Measurements from ENCODE around the gene MAN1A1.

MAN1A1 gene

DNA sequence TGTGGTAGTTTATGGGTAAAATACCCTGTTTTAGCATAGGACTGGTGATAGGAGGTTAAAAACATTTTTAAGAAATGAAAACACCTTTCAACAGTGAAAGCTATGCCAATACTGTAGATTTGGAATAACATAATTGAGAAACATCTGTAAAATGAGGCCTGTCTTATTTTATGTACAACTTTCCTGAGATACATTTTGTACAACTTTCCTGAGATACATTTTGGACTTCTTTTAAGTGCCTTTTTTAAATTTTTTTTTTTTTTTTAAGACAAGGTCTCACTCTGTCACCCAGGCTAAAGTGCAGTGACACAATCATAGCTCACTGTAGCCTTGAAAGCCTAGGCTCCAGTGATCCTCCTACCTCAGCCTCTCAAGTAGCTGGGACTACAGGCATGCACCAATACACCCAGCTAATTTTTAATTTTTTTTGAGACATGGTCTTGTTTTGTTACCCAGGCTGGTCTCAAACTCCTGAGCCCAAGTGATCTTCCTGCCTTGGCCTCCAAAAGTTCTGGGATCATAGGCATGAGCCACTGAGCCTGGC lies 84.6 kb downstream of the MAN1A1 start:
- no peak for DNase-seq

DNA sequence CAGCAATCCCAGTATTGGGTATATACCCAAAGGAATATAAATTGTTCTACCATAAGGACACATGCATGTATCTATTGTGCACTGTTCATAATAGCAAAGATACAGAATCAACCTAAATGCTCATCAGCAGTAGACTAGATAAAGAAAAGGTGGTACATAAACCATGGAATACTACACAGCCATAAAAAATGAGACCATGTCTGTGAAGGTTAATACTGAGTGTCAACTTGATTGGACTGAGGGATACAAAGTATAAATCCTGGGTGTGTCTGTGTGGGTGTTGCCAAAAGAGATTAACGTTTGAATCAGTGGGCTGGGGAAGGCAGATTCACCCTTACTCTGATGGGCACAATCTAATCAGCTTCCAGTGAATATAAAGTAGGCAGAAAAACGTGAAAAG lies 86.9 kb downstream of the MAN1A1 start:
- DNase-seq, result no peak

DNA sequence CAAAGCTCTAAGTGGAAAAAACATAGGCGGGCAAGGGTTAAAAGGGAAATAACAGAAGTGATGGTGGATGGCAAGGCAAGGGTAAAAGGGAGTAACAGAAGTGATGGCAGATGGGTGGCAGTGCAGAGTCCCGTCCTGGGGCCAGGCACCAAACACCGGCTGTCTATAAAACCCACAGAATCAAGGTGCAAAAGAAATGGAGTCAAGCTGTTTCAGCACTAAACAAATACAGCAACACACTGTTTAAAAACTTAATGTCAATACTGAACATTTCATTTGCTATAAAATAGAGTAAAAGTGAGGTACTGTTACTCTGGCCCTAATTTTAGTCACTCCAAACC lies 87.6 kb downstream of the MAN1A1 start:
- DNase-seq, result no peak

DNA sequence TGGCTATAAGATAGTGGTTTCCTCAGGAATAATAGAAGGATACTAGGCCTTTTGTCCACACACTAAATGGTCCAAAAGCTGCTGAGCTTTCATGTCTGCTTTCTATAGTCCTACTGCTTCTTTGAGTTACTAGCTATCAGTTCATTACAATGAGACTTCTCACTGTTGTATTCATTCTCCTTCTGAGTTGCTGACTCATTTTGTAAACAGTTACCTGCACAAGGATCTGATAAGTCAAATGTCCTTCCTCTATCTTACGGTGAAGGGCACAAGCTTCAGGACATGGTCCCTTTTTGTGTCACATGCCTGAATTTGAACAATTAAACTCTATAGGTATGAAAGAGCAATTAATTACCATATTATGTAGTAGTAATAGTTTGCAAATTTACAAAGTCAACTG lies 90.5 kb downstream of the MAN1A1 start:
- no peak for DNase-seq

DNA sequence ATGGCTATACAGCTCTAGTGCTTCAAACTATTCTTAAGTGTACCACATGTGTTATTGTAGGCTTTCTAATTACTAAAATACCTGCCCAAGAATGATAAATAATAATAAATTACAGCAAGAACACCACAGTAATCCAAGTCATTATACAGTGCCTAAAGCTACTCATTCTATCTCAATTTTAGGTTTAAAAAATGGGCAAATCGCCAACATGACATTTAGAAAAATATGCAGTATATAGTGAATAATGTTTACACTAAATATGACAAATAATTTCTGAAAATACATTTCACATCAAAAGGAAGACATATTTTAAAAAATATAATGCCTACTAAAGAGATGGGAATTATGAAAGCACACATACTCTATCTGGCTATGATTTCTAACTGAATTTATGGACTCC lies 91.8 kb downstream of the MAN1A1 start:
- no peak for DNase-seq

DNA sequence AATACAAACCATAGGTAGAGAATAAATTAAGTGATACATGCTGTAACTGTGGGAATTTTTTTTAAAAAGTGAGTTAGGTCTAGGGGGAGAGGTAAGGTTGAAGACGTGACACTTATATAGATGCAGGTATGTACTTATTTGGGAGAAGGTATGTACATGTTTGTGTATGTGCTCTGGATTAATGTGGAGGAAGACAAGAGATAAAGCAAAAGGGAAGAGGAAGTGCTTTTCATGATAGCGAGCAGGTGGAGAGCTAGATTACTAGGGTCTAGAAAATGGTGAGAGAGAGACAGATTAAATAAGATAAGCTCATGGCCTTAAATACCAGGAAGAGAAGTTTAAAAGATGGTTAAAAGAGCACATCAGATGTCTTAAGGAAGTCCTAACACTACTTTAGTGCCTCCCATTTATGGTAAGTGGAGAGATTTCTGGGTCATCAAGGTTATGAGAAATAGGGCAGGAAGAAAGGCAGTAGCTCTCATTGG lies 92.5 kb downstream of the MAN1A1 start:
- DNase-seq, result no peak

DNA sequence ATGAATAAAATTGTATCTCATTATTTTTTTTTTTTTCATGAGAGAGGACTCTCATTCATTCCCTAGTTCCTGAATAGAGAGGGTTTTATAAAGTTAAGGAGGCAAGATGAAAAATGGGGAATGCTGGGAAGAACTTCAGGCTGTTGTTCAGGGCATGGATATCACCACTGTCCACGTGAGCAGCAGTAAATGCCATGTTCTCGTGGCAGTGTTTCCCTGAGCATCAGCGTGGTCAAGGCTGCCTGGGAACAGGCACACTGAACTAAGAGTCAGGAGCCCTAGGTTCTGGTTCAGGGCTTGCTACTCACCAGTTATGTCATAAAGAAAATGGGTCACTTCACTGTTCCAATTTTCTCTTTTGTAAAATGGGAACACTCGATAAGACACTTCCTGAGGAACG lies 93.2 kb downstream of the MAN1A1 start:
- no peak for DNase-seq

DNA sequence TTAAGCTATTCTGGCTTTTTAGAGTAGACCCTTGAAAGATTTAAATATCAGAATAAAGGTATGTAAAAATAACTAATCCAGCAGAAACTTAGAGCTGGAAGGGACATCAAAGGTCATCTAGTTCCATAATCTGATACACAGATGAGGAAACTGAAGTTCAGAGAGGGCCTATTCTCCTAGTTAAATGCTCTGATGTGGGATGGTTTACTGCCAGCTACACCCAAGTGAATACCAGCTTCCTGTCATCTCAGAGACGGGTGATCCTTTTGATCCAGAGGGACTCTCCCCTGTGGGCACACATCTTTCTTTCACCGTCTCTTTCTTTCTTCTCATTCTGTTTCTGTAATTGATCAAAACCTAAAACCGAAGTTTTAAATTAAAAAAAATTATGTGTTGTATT lies 94.1 kb downstream of the MAN1A1 start:
- no peak for DNase-seq

DNA sequence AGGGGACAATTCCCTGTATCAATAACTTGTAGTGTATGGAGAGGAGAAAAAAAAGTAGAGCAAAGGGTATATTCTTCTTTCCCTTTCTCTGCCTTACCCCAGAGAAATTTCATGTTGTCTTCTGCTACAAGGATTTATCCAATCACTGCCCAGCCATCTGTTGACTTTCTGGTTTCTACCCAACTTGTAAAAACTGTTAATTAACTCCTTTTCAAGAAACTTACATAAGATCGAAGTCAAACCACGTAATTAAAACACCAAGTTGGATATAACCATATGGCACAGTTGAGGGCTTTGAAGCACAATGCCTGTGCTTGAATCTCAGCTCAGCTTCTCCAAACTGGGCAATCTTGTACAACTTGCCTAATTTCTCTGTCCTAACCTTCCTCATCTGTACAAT lies 99.5 kb downstream of the MAN1A1 start:
- no peak for DNase-seq

DNA sequence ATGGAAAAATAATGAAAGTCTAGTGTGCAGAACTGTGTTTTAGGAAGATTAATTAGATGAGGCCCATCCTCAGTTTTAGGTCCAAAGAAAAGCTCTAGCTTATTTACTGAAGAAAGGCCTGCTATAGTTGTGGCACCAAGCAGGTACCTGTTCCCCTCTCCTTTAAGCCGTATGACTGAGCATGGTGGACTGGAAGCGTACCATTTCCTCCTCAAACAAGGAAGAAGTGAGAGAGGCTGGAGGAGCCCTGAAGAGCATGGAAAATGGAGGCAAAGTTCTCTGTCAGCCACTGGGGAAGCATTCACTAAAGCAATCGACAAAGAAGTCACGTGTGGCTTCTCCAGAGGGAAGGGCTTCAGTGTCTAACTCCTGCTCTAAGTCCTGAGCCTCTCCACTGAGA lies 100.2 kb downstream of the MAN1A1 start:
- no peak for DNase-seq

DNA sequence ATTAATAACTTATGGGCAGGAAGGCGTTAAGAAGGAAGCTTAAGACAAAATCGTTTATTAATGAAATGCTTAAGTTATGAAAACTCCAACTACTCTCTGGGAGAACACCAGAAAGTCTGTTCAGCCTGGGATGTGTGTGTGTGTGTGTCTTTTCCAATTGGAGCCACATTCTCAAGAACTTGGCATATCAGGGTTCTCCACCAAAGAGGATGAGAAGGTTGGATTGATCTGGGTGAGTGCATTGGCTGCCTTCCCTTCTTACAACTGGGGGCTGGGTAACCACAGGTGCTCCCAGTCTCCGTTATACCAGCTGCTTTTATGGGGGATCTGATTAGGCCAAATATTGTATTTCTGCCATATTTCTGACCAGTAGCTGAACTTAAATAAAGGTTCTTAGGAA lies 102.1 kb downstream of the MAN1A1 start:
- DNase-seq, result no peak

DNA sequence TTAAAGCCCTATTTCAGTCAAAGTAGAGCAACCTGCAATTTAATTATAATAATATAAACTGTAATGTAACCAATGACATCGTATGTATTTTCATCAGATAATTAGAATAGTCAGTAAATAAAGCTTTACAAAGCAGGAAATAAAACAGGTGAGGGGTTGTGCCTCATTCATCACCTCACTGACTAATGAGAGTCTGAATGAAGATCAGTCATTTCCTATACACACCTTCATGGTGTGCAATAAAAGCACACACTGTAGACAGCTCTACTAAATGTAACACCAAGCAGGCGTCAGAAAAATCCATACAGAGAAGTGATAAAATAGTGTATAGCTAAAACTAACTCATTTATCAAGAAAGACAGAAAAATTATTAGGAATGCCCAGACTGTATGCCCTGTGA lies 105.9 kb downstream of the MAN1A1 start:
- DNase-seq, result no peak

DNA sequence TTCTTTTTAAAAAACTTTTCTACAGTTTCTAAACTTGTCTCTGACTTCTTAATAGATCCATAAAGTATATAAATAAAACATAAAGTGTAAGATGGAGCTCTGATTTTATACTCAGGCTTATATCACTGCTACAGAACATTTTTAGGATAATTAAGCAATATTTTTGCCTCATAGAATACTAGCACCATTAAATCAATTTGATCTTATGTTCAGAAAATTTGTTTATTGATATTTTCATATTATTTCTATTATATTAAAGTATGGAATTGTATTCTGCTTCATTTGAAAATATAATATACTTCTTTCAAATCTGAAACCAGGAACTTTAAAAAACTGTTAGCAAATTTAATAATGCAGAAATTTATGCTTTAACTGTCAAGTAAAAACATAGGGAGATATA lies 106.5 kb downstream of the MAN1A1 start:
- DNase-seq, result no peak

DNA sequence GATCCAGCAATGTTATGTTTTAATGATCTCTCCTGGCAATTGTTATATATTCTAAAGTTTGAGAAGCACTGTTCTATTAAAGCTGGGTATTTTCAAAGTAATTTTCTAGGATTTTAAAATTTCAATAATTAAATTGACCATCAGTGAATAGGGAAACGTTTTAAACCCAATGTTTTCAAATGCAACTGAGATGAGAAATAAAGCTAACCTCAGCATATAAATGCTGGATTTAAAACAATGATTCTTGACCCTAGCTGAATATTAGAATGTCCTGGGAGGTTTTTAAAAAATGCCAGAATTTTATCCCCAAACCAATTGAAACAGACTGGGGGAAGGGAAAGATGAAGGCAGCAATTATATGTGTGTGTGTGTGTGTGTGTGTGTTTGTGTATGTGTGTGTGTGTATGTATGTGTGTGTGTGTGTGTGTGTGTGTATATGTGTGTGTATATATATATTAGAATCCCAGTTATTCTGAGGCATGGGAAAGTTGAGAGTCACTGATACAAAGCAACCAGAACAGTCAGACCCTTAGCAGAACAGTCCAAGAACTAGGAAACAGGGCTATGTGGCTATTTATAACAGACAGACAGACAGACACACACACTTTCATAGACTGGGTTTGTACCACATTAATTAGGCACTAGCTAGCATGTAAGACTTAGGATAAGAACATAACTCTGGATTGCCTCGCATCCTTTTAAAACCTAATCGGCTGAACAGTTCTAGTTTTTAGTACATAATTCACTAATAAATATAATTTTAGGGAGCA lies 107.8 kb downstream of the MAN1A1 start:
- DNase-seq, result no peak

DNA sequence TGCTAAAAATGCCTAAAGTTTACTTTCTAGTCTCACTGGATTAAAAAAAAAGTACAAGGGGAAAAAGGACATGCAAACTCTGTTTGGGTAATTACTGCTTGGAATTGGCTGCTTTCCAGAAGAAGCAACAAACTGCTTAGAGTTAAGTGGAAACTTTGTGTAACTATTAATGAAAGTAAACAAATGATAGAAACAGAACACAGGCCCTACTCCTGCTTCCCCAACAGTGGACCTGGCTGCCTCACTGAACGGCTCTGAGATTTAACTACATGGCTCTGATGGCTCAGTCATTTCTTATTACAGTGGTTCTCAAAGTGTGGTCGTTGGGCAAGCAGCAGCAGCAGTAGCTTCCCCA lies 108.5 kb downstream of the MAN1A1 start:
- DNase-seq, result no peak

DNA sequence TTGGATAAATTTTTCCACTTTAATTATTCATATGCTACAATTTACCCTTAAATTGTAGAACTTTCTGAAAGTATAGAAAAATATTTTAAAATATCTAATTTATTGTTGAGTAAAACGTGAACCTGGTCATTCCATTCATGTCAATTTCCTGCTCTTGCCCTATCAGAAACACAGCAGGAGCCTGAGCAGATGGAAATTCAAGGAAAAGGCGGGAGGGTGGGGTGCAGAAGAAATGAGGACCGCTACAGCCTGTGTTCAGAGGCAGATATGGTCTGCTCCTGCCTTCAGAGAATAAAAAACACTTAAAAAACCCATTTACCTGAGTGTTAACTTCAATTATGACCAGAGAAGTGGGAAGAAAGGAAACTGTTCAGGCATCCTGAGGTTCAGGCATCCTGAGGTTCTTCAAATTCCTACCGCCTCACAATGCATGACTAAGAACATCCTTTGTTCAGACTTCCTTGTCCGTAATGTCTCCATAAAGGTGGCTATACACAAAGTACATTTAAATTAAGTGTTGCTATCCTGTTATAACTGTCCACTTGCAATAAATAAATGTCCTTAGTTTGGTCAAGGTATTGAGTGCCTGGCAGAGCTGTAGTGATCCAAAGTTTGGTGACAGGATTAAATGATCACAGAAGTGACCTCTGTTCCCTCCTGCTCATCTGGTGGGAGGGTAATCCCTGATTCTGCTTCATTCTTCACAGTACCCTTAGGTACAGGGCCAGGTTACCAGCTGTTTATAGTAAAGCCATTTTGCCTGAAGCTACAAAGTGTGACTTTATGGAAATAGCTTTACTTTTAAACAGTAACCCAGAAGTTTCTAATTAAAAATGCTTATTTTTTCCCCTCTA lies 109.1 kb downstream of the MAN1A1 start:
- DNase-seq, result no peak

DNA sequence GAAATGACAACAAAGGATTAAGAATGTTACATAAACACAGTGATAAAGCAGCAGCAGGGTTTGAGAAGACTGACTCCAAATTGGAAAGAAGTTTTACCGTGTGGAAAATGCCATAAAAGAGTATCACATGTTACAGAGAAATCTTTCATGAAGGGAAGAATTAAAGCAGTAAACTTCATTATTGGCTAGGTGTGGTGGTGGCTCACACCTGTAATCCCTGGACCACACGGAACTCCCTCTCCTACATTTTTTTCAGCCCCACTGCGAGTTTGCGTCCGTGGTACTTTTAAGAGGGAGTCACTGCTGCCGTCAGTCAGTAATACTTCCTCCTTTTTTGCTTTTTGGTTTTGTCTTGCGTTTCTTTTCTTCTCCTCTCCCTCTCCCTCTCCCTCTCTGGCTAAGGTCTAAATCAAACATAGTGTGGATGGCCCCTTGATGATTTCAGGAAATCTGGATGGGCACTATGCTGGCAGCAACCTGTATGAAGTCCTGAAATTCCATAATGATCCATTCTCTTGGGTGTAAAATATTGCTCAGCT lies 112.3 kb downstream of the MAN1A1 start:
- DNase-seq, result no peak

DNA sequence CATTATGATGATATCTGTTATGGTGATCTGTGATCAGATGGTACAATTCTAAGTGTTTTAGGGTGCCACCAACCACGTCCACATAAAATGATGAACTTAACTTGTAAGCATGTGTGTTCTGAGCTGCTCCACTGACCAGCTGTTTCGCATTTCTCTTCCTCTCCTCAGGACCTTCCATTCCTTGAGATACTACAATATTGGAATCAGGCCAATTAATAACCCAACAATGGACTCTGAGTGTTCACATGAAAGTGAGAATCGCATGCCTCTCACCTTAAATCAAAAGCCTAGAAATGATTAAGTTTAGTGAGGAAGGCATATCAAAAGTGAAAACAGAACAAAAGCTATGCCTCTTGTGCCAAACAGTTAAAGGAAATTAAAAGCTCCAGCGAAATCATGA lies 114.6 kb downstream of the MAN1A1 start:
- DNase-seq, result no peak

DNA sequence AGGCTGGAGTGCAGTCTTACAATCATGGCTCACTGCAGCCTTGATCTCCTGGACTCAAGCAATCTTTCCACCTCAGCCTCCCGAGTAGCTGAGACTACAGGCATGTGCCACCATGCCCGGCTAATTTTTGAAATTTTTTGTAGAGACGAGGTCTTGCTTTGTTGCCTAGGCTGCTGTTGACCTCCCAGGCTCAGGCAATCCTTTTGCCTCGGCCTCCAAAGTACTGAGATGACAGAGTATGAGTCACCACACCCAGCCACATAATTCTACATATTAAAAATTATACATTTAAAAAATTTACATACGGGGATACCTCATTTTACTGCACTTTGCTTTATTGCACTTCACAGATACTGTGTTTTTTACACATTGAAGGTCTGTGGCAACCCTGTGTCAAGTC lies 115.1 kb downstream of the MAN1A1 start:
- no peak for DNase-seq

DNA sequence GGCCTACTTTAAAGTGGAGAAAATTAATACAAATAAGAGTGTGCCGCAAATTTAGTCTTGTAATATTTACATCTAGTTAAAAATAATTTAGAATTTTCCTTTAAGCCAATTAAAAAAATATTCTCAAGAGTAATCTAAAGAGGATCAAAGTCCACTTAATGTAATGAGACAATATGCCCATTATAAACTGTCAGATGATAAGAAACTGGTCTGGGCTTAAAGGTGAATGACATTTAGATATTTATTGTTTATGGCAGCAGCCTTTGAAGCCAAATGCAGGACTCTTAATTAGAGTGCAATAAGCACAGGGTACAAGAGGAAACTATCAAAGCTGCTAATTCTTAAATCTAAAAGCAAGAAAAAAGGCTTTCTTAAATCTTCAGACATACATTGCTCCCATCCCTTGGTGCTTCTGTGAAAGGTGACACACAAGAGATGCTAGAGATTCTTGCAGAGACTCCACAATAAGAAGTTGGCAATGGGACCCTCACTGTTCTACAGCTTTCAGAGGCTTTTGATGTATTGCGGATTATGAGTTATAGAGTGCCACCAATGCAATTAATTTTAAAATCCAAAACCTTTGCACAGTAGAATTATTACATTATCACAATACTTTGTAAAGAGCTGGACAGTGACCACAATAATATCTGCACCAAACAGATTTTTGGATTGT lies 116.1 kb downstream of the MAN1A1 start:
- no peak for DNase-seq

DNA sequence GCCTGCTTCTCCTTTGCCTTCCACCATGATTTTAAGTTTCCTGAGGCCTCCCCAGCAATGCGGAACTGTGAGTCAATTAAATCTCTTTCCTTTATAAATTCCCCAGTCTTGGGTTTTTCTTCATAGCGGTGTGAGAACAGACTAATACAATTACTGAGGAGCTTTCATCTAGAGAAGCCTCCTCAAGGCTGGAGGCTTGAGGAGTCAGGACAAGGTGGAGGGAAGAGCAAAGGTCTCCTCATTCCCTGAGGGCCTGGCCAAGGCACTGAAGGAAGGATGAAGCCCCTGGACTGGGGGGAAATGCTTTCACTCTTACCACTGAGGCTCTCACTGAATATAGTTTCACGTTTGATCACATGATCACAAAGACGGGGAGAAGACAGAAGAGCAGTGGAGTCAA lies 118.2 kb downstream of the MAN1A1 start:
- no peak for DNase-seq

DNA sequence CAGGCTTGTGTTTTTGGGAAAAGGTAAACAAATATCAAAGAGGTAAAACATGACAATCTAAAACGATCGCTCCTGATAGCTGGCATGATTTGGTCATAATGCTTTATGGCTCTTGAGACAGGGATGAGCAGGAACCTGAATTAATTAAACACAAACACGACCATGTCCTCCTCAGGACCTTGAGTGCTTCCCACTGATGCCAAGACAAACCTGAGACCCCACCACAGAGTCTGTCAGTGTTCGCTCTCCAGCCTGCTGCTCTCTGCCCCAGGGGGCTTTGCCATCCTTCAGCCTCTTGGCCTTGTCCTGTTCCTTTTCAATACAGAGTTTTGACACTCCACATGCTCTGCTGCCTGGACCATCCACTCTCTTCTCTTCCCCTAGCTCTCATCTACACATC lies 119.4 kb downstream of the MAN1A1 start:
- no peak for DNase-seq

DNA sequence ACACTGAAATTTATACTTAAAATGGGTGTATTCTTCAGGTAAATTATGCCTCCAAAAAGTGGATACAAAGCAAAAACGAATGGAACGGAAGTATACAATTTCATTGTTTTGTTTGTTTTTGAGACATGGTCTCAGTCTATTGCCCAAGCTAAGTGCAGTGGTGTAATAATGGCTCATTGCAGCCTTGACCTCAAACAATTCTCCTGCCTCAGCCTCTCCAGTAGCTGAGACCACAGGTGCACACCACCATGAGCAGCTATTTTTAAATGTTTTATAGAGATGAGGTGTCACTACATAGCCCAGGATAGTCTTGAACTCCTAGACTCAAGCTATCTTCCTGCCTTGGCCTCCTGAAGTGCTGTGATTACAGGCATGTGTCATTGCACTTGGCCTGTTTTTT lies 122.2 kb downstream of the MAN1A1 start:
- DNase-seq, result no peak
